ENCODE data around the gene LTB.

The LTB gene

DNA sequence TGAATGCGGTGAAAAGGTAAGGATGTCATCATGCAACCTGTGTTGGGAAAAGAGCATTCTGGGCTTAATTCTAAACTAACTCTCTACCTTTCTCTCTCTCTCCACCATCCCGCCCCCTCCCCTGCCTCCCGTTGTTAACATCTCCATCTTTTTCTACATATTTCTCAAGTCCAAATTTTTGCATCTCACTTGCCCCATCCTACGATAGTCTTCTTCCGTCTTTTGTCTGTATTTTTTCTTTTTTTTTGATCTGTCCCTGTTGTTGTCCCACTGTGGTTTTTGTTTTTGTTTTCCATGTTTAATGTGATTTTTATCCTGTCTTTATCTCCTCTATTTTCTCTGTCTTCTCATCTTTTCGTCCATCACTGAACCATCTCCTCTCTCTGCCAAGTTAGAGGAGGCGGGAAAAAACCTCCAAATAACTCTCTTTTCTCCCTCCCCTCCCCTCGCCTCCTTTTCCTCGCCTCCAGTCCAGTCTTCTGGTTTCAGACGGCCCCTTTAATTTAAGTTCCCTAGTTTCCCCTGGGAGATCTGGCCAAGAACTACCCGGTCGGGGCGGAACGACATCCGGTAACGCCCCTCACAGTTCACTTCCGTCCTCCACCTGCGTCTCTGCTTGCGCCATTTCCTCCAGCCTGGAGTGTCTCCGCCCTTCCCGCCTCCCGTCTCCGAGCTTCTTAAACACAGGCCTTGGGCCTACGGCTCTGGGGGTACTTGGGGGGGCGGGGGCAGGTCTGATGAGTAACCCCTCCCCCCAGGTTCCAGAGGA is 35.1 kb downstream of the LTB start, which contains the start of gene NFKBIL1:
Gene NFKBIL1, plus strand, starts transcription at position 651 of the 769 bp plus-strand sequence. Its CDS starts 87 bp downstream, at position 738.
- DNase-seq = peak; percentile 99

DNA sequence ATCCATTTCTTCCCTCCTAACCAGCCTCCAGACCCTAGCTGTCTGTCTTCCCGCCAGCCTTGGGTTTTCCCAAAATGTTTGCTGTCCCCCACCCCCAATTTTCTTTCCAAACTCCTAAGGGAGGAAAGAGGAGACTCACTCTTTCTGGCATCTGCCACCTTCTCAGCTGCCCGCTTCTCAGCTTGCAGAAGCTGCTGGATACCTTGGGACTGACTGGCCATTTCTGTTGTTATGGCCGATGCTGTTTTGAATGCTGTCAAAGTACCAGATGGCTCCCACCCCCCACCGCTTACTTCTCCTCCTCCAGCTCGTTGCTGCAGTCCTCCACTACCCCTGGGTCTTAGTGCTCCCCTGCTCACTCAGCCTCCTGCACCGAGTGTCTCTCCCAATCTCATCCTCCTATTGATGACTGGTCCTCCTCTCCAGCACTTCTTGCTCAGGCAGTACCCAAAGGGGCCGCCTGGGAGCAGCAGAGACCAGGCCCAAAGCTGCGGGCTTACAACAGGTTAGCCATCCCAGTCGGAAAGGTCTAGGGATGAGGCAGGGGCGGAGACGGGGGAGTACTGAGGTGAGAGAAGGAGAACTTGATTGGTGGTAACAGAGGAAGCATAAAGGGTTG is 35.8 kb downstream of the LTB start, which contains the start of gene ATP6V1G2:
Gene ATP6V1G2, minus strand, starts transcription at position 270 of the 619 bp plus-strand sequence. Its CDS starts 49 bp downstream, at position 221.
- peak; percentile 93 for DNase-seq

DNA sequence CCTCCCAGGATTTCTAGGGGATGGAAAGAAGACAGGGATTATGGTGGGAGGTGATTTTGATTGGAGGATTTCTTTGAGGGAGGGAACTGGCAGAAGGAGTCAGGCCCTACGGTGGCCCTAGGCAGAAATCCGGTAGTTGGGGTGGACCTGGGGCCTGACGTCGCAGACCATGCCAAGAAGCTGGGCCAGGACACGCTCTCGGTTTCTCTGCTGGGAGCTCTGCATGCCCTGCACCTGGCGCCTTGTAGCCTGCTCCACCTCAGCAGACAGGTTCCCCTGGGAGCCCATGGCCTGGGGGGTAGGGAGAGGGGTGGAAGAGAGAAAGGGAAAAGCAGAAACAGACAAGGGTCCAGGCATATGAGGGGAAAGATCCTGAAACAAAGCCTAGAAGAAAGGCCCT is 36.9 kb downstream of the LTB start:
- no peak for DNase-seq

DNA sequence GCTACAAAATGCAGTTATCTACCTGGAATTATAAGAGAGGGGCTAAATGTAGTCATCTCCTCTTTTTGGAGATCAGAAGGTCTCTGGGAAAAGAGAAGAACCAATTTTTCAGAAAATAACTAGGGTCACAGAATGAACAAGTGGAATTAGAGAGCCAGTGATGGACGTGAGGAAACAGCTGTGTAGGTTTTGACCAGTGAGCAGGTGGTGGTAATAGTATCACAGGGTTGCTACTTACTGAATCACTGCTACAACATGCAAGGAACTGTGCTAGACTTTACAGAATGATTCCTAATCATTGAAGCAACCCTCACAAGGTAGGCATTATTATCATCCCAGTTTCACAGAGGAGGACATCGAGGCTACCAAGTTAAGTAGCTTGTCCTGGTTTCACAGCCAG is 37.5 kb downstream of the LTB start:
- DNase-seq = no peak

DNA sequence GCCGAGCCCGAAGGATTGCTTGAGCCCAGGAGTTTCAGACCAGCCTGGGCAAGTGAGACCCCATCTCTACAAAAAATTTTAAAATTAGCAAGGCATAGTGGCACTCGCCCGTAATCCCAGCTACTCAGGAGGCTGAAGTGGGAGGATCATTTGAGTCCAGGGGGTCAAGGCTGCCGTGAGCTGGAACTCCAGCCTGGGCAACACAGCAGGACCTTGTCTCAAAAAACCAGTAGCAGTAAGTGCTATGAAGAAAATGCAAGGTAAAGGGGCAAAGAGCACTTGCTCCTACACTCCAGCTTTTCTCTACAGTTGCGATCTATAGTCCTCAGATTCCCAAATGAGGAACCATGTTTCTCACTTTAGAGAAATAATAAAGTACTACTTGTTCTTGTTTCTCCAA is 38.6 kb downstream of the LTB start:
- no peak for DNase-seq

DNA sequence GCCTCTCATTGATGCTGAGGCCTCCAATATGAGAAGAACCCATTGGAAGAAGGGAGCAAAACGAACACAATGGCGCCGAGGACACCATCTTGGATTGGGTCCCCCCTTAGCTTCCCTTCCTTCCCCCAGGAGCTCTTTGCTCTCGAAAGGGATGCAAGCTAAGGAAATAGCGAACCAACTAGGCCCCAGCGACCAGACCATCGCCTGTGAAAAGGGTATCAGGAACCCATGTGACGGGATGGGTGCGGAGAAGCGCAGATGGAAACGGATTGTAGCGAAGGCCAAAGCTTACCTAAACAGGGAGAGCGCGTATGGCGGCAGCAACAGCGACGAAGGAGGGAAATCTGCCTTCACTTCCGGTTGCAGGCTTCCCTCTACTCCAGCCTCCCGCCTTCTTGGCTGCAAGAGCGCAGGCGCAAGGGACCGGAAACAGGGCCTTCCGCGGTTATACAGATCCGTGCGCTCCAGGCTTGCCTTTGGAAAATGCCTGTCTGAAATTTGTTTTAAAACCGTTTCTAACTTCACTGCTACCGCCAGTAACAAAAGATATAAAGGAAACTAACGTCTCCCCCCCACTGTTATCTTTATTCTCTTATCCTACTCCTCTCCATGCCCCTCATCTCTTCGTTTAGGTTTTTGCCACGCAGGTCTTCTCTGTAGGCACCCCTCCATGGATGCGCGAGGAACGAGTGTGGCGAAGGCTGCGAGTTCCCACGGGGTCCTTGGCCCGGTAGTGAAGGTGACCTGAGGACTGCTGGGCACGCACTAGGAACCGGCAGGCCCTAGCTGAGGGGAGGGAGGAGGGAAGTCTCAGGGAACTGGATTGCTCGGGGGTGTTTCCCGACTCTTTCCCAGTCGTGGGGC is 40.3 kb downstream of the LTB start, which contains the start of gene DDX39B:
Gene DDX39B, minus strand, starts transcription at position 346 of the 864 bp plus-strand sequence. CDS start 1,471 bp downstream, outside the sequence.
- peak; percentile 98 for DNase-seq

DNA sequence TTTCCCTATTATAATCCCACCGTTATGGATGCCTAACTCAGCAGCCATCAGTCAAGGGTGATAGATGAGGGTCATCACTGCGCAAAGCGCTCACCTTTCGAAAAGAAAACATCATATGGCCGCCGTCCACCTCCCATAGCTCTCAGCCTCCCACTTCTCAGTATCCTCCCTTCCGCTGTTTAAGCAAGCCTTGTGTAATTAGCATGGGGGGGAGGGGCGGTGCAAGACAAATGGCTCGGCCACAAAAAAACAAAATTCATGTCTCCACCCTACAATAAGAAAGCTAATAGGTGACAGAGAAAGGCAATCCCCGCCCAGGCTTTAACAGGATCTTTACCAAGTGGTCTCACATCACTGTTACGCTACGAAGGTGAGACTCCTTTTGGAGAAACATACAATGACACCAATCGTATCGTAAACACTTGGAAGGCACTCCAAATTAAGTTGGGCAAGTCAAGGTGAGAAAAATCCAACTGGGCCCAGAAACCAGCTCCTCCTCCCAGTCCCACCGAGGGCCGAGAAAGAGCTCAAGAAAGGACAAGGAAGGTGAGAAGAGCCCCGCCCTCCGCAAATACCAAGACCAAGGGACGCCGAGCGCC is 41.1 kb downstream of the LTB start:
- peak; percentile 37 for DNase-seq

DNA sequence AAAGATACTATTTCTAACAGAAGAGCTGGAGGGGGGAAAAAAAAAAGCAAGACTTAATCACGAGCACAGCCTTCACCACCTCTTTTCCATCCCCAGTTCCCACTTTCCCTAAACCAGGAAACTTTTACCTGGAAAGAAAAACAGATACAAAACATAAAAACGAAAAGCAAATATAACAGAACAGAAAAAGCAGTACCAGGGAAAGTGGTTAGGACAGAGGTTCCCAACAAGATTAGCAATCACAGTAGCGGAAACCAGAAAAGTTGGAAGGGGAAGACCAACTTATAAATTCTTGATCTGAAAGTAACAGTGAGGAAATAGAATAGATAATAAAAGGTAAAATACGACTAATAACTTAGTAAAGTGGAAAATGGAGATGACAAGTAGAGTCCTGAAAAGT is 41.6 kb downstream of the LTB start:
- no peak for DNase-seq

DNA sequence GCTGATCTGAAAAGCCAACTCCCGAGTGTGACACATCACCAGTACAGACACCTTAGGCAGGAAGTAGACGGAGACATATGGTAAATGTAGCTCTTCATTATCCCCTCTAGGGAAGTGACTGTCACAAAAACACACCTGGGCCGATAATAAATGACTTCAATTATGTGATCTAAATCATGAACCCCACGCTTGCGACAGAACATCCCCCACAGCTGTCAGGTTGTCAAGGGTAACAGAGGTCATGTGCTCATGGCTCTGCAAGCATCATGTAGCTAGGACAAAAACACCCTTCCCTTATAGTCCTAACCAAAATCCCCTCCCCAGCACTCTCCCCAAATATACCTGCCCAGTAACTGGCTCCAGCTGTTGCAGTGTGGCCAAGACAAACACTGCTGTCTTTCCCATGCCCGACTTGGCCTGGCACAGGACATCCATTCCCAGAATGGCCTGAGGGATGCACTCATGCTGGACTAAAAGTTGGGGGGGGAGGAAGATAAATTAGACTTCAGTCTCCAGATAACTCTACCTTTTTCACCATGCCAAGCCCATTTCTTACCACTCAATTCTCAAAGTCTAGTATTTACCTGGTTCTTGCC is 43.3 kb downstream of the LTB start:
- DNase-seq = no peak

DNA sequence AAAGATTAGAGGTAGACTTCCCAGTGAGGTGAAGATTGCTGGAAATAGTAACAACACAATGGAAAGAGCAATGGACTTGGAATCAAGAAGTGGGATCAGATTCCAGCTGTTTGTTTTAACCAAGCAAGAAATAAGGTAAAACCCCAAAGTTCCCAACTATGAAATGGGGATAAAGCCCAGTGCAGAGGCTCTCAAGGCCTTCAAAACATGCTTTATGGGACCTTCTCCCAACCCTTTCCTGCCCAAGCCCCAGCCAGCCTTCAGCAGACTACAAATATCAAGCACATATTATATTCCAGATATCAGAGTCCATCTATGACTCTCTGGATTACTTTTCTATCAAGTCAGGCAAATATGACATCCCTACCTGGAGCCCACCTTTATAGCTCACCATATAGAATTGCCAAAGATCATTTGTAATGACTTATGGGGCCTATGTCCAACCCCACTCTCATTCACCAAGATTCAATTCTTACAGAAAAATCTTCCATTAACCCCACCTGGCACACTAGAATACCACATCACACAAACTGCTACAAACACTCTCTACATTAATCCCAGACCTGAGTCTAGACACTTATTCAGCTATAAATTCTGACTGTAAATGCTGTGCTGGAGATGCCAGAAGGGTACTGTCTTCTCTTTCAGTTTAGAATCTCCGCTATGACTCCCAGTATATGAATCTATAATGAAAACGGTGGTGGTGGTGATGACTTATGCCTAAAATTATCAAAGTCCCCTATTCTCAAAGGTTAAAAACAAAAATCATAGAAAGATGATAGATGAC is 46.5 kb downstream of the LTB start:
- DNase-seq = no peak

DNA sequence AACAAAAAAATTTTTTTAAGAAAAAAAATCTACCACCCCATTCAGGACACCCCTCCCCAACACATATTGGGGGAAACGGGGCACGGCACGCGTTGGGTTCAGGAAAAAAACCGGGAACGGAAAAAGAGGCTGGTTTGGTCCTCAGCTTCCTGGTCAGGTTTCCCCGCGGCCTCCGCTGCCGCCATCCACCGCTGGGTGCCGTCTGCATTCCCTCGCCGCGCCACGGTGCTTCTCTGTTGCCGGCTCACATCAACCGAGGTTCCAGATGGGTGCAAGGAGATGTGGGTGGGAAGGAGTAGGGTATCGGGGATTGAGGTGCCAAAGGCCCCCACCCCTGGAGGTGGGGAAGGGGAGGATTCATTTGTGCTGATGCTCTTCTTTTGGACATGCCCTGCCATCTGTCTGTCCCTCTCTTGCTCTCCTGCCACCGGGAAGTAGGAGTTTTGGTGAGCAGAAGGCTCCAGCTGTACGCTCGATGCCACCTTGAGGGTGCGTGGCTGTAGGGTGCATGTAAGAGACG is 47.6 kb downstream of the LTB start:
- no peak for DNase-seq

DNA sequence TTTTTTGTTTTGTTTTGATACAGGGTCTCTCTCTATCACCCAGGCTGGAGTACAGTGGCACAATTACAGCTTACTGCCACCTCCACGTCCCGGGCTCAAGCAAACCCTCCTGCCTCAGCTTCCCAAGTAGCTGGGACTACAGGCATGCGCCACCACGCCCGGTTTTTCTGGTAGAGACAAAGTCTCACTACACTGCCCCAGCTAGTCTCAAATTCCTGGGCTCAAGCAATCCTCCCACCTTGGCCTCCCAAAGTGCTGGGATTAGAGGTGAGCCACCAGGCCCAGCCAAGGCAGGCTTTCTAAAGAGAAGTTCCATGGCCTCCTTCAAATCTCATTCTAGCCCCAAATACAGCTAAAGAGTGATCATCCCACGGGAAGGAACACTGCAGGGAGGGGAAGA is 48.2 kb downstream of the LTB start:
- no peak for DNase-seq

DNA sequence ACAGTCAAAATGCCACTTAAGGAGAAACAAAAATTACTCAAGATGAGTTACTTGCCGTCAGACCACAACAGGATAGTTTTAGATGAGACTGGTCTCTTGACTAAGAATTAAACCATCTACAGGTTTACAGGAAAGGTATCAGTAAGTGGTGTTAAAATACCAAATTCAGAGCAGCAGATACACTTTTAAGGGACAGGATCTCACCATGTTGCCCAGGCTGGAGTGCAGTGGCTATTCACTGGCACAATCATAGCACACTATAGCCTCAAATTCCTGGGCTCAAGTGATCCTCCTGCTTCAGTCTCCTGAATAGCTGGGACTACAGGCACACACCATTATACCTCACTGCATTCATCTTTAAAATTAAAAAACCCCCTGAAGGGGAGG is 48.8 kb downstream of the LTB start:
- DNase-seq = no peak

DNA sequence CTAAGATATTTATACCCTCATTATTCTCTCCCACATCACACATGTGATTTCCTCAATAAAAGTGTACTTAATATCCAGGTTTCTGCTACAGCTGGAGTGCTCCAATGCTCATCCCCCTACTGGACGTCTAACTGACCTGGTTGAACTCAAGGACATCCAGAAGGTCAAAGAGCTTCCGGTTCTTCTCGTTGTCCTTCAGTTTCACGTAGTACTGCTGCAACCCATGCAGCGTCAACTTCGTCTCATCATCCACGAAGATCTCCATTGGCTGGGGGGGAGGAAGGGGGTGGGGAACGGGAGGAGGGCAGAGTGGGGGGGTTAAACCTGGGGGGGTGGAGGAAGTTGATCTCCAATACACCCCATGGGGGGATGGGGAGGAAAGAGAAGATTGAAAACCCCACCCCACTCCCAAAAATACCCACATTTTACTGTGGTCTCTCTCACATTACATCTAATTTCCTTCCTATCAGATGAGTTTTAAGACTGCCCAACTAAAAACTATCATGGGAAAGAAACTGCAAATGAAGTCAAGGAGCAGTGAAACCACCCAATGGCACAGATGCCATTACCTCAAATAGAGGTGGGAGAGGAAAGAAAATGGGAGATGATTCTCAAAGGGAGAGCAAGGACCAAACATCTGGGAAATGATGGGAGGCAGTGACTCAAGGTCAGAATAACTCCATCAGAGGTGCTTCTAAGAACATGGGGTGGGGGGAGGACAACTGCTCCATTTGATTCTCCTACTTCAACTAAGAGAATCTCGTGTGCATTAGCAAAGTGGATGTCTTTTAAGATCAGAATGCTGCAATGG is 49.4 kb downstream of the LTB start:
- no peak for DNase-seq

DNA sequence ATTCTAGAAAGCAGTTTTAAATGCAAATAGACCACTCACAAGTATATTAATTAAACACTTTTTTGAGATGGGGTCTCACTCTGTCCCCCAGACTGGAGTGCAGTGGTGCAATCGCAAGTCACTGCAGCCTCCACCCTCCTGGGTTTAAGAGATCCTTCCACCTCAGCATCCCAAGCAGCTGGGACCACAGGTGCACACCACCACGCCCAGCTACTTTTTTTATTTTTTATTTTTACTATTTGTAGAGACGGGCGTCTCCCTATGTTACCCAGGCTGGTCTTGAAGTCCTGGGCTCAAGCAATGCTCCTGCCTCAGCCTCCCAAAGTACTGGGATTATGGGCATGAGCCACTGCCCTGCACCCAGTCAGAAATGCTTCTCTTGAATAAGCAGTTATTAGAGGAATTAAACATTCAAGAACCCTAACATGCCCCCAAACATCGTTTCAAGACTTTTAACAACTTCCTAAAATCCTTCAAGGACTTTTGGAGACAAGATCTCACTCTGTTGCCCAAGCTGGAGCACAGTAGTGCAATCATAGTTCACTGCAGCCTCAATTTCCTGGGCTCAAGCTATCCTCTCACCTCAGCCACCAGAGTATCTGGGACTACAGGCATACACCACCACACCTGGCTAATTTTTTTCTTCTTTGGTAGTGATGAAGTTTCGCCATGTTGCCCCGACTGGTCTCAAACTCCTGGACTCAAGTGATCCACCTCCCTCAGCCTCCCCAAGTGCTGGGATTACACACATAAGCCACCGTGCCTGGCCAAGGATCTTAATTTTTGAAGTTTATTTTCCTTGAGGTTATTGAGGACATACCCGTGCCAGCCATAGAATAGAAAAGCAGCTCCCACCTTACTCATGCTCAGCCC is 50.2 kb downstream of the LTB start:
- DNase-seq = no peak

DNA sequence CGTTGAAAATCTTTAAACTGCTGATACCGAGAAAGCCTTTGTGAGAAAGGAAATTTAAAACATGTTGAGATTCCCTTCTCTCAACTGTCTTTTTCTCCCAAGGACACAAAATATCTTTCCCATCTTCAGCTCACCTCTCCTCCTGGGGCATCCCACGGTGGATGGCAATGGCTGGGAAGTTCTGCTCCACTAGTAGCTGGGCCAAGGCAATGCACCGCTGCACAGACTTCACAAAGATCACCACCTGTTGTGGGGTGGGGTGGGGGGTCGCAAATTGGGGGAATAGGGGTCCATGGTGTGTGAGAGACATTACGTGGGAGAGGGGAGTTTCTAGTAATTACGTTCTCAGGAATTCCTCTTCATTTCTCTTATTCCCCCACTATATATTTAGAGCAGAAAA is 51.1 kb downstream of the LTB start:
- DNase-seq = no peak

DNA sequence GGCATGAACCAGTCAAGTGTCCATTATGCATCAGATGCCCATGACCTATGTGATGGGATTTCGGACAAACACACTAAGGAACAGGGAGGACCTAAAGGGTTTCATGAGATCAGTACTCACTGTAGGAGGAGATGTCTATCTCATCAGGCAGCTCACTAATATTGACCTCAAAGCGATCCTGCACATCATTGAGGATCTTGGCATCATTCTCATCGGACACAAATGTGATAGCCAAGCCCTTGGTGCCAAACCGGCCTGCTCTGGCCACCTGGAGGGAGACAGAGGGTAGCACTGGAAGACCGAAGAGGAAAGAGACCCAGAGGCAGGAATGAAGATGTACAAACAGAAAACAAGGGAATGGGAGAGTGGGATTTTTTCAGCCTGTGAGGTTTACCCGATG is 51.6 kb downstream of the LTB start:
- no peak for DNase-seq
